ENCODE measurements around the gene GABRG3.

GABRG3 gene

DNA sequence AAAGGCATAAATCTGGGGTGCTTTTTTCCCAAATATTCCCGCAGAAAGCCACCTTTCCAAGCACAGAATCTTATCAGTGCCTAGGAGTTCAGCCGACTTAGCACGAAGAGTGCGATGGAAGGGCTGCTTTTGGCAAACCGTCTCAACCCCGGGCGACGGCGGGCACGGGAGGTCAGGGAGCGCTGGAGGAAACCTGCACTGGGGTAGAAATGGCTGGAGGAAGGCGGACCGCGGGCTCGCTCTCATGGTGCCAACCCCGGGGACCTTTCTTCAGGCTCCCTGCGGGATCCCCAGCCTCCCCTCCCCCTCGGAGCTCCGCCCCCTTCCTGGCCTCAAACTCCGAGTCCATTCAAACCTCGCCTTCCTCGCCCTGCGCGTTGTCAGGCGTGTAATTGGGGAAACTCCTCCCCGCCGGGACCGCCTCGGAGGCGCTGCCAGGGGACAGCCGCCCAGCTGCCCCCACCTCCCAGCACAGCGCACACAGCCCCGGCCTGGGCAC is at the start of gene GABRG3:
GABRG3 (plus strand) TSS at position 470 of the 499 bp plus-strand sequence.
- no peak for DNase-seq

GRCh38 chr15:26921433-26921832 is 49.5 kb upstream of the GABRG3 start:
- no peak for DNase-seq

DNA sequence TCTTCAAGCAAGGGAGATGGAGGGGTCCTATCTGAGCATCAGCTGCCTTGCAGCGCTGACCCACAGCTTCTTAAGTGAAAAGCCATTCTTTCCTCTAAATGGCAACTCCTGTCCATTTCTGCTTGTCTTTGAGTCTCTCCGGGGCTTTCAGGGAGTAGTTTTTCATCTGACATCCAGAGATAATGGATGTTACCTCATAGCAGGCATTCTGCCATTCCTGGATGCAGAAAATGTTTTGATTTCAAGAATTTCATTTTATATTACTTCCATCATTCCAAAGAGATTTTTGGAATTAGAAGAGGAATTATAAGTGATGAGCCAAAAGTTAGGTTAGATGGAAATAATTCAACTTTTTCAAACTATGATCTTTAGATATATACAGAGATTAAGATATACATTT is 44.9 kb upstream of the GABRG3 start:
- no peak for DNase-seq

DNA sequence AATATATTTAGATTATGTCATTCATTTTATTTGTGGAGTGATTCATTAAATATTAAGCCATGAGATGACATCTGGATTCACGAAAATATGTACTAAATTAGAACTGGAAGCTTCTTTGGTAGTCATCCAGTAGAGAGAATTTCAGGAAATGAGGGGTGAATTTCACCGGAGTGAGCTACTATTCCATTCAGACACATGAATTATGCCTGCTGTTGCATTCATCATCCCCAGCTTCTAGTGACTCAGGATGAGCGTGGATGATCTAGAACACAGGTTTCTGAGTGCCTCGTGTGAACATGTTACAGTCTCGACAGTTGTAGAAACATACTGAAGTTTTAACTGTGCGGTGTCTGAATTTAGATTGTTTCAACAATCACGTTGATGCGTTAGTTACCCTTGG is 42.9 kb upstream of the GABRG3 start:
- DNase-seq: no peak

- no peak for DNase-seq
Observed at GRCh38 chr15:26929588-26929987, 41.4 kb upstream of the GABRG3 start.

GRCh38 chr15:26934848-26935247 is 36.1 kb upstream of the GABRG3 start:
- no peak for DNase-seq

GRCh38 chr15:26935322-26935721 is 35.7 kb upstream of the GABRG3 start:
- no peak for DNase-seq

DNA sequence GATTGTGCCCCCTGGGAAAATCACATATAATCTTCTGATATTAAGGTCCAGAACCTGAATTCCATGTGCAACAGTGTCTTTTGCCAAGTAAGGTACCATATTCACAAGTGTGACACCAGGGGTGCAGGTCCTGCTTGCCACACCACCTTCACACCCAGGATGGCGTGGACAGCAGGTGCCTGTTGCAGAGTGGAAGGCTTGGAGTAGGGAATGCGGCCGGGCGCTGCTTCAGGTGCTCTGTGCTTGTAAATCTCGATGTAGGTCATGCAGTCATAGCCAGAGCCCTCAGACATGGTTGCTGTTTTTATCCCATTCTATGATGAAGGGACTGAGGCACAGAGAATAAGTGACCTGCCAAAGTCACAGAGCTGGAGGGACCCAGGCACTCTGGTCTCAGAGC is 34.5 kb upstream of the GABRG3 start:
- DNase-seq: no peak

DNA sequence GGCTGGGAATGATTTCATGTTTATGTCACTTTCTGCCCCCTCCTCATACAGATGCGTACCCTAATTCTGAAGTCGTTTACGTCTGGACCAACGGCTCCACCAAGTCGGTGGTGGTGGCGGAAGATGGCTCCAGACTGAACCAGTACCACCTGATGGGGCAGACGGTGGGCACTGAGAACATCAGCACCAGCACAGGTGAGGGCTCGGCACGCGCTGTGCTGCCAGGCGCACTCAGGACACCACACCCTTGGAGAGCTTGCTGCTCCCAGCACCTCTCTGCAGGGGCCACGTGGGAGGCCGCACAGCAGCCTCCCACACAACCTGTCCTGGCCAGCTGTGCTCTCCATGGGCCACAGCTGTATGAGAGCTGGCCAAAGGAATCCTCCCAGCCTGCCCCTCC is 33.8 kb upstream of the GABRG3 start:
- no peak for DNase-seq

- DNase-seq: no peak
Observed at GRCh38 chr15:26939398-26939797, 31.6 kb upstream of the GABRG3 start.

DNA sequence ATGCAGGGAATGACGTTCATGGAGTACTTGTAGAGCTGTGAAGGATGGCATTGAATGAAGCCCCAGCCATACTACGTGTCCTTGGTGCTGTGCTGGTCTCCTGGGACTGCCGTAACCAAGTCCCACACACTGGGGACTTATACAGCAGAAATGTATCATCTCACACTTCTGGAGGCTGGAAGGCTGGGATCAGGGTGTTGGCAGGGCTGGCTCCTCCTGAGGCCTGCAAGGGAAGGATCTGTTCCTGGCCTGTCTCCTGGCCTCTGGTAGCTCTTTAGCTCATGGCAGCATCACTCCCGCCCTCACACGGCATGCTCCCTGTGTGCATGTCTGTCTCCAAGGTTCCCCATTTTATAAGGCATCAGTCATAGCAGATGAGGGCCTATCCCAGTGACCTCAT is 29.5 kb upstream of the GABRG3 start:
- no peak for DNase-seq

- no peak for DNase-seq
Observed at GRCh38 chr15:26943866-26944265, 27.1 kb upstream of the GABRG3 start.

- no peak for DNase-seq
Observed at GRCh38 chr15:26945046-26945445, 25.9 kb upstream of the GABRG3 start.

- DNase-seq: no peak
Observed at GRCh38 chr15:26950001-26950400, 21.0 kb upstream of the GABRG3 start.

GRCh38 chr15:26954403-26954802 is 16.6 kb upstream of the GABRG3 start:
- DNase-seq: no peak

DNA sequence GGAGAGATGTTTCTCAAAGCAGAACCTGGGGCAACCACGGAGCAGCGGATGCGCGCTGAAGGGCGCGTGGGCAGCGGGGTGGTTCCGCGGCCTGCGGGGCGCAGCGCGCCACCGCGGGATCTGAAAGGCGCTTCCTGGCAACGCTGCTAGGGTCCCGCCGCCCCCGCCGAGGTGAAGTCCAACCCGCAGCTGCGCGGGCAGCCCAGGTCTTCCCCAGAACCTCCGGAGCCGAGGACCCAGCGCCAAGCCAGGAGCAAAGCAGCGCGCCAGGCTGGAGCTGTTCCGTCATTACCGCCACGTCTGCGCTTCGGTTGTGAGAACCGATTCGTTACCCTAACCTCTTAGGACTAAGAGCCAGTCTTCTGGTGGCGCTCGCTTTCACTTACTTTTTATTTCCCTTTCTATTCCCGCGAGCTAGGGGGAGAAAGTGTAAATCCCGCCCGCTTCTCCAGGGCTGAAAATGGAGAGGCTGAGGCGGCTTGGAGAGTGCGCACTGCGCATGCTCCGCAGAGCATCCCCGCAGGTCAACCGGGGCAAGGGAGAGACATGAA is 3.2 kb upstream of the GABRG3 start:
- no peak for DNase-seq

GRCh38 chr15:26968806-26969205 is 2.2 kb upstream of the GABRG3 start:
- DNase-seq: no peak

GRCh38 chr15:26971271-26972018 is 464 bp downstream of the GABRG3 start:
- no peak for DNase-seq

GRCh38 chr15:26972636-26973035 is 1.7 kb downstream of the GABRG3 start:
- no peak for DNase-seq

- DNase-seq: no peak
Observed at GRCh38 chr15:26974120-26974780, 3.3 kb downstream of the GABRG3 start.

DNA sequence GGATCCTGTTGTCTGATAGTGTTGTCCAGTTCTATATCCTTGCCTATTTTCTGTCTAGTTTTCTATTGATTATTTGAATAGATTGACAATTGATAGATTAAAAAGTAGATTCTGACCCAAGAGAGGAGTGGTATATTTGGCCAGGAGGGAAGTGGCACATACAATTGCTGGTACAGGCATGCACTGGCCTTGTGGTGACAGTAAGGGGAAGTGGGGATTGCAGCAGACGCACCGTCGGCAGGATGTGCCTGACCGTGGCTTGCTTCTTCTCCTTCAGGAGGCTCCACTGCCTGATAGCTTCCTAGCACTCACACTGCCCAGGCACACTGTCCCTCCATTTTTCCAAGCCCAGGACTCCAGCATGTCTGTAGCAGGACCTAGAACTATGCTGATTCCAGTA is 10.5 kb downstream of the GABRG3 start:
- no peak for DNase-seq

GRCh38 chr15:26983822-26984221 is 12.8 kb downstream of the GABRG3 start:
- DNase-seq: no peak

GRCh38 chr15:26985050-26985449 is 14.1 kb downstream of the GABRG3 start:
- no peak for DNase-seq

- no peak for DNase-seq
Observed at GRCh38 chr15:26996250-26996649, 25.3 kb downstream of the GABRG3 start.

All from NCI-H226 (cell line).